Activated CD4-positive, alpha-beta memory T cell treated with anti-CD3 and anti-CD28 coated beads, Interleukin-2, amount 10 ng/mL, durations not matched to agents 7 days and 5 days (primary cell): Measurements from ENCODE around the gene GJC2. TPM values are rescaled to one million over a fixed set of nuclear protein-coding genes. Genes with fewer than 3 reads are reported as not detected.

Experiments used
- CTCF ChIA-PET: fragments of 350-600 bp; sonication (Branson Sonifier 250); formaldehyde crosslinking; loops from one replicate; lab custom pipeline; 2021; ENCODE audit warnings: antibody characterized with exemption, inconsistent platforms; lab: Charles Lee
- POLR2A ChIA-PET: fragments of 350-600 bp; sonication (Branson Sonifier 250); formaldehyde crosslinking; loops from one replicate; lab custom pipeline; 2021; ENCODE audit warnings: antibody characterized with exemption; lab: Charles Lee
- DNase-seq: peaks from one replicate; pipeline ENCODE4 v3.0.0-alpha.2; 2020
- H3K27ac Mint-ChIP-seq: one replicate; pipeline ENCODE4 v1.8.0; 2021; ENCODE audit warnings: mild to moderate bottlenecking, mixed read lengths
- H3K27me3 Mint-ChIP-seq: one replicate; pipeline ENCODE4 v1.8.0; 2021; ENCODE audit warnings: mixed read lengths
- H3K36me3 Mint-ChIP-seq: one replicate; pipeline ENCODE4 v1.8.0; 2021; ENCODE audit warnings: low read depth, mixed read lengths
- H3K4me1 Mint-ChIP-seq: one replicate; pipeline ENCODE4 v1.8.0; 2021; ENCODE audit warnings: mixed read lengths
- H3K4me3 Mint-ChIP-seq: one replicate; pipeline ENCODE4 v1.8.0; 2021; ENCODE audit warnings: mild to moderate bottlenecking, mixed read lengths
- H3K9me3 Mint-ChIP-seq: one replicate; pipeline ENCODE4 v1.8.0; 2021; ENCODE audit warnings: mixed read lengths
- total RNA-seq, 2 experiments: library from RNA; stranded (reverse); gene quantifications; one replicate each; pipeline ENCODE4 v1.2.3, GENCODE V29; 2021

The GJC2 gene
- total RNA-seq, 2 experiments from 2014 or later: 0.38 to 0.55 TPM

DNA sequence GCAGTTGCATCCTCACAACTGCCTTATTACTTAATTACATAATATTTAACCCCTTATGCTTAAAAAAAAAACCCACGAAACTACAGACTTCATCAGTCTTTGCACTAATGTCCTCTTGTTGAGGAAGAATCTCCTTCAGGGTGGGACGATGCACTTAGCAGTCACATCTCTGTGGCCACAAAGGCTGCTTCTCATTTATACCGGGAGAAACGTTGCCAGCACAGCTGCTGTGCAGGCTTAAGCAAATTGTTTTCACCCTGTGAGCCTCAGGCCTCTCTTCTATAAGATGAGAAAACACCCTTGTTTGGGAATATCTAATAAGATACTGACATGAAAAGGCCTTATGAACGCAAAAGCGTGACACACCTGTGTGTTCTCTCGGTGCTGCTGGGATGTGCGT is 55.2 kb downstream of the GJC2 start:
- Mint-ChIP-seq H3K36me3 (no peaks in the 10 kb centered on the region), H3K27me3 (peaks cover 2% of the 10 kb centered on the region), H3K9me3 (peaks cover 5% of the 10 kb centered on the region), H3K27ac (no peak overlapping the region), H3K4me3 (no peak overlapping the region), H3K4me1 (no peaks in the 10 kb centered on the region)
- POLR2A ChIA-PET: no interaction called here
- CTCF ChIA-PET: interaction anchor here (0.8 kb wide), 1 partner anchor 9 kb away, joined by 3 read pairs; no protein-coding TSS in a partner anchor
- no peak for DNase-seq

DNA sequence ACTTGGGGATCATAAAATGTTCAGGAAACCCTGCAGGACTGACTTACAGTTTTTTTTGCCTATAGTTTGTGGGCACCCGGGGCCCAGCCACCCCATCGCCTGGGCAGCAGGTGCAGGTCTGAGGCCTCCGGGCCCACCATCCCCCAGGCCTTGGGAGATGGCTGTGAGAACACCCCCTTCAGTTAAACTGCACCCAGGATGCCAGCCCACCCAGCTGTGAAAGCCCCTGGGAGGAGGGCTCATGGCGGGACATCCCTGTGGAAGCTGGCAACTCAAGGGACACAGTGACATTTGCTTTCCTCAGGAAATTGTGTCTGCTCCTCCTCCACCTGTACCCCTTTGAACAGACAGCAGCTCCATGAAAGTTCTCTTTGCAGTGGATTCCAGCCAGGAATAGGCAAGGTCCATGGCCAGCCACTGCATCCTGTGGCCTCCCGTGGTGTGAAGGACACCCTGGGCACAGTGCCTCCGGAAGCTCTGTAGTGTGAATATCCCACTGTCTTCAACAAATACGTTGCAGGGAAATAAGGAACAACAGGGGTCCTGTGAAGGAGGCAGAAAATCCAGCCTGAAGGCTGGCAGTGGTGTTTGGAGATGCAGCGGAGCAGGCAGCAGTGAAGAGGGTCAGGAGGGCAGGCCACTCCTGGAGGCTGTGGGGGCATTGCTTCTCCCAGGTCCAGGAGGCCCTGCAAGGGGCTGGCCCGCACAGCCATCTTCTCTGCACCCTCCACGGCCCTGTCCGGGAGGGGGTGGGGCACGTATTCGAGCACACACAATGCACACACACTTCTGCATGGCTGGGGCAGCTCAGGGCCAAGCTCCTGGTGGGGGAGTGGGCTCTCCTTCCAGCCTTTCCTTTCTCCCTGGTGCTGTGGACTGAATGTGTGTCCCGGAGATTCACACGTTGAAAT is 56.1 kb downstream of the GJC2 start:
- Mint-ChIP-seq H3K9me3 (peaks cover 3% of the 10 kb centered on the region), H3K36me3 (no peaks in the 10 kb centered on the region), H3K4me3 (no peak overlapping the region), H3K27ac (no peak overlapping the region), H3K4me1 (no peaks in the 10 kb centered on the region), H3K27me3 (peaks cover 2% of the 10 kb centered on the region)
- ChIA-PET CTCF (no interaction called here), POLR2A (no interaction called here)
- DNase-seq: no peak

DNA sequence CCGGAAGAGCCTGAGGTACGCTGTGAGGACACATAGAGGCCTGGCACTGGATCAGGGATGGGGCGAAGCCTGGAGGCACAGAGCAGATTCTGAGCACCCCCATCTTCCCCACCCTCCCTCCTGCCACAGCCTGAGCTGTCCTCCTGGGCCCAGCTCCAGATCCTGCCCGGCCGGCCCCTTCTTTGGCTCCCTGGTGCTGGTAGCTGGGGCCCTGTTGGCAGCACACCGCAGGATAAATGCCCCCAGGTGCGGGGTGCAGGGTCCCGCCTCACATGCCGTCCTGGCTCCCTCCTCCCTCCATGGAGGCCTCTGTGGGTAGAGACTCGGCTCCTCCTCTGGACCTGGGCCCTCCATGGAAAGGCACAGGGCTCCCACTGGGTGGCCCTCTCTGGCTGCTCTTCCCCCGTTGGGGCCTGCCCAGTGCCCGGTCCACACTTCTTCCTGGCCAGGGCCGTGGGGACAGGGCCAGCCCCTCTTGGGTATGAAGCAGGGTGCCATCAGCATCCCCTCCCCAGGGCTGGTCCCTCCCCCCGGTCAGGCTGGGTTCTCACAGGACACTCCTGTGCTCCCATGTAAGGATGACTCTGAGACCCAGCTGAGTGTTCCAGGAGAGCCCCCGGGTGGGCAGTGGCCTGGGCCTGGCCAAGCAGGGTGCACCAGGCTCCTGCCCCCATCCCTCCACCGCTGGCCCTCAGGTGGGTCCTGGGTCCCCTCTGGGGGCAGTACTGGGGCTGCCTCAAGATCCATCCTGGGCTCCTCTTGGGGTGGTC is 57.0 kb downstream of the GJC2 start:
- Mint-ChIP-seq H3K36me3 (no peaks in the 10 kb centered on the region), H3K27me3 (peaks cover 2% of the 10 kb centered on the region), H3K4me1 (peaks cover 3% of the 10 kb centered on the region), H3K27ac (no peak overlapping the region), H3K4me3 (no peak overlapping the region), H3K9me3 (no peaks in the 10 kb centered on the region)
- no peak for DNase-seq
- ChIA-PET CTCF (no interaction called here), POLR2A (interaction anchor here (1.0 kb wide), 1 partner anchor 25 kb away, joined by 4 read pairs; no protein-coding TSS in a partner anchor)

DNA sequence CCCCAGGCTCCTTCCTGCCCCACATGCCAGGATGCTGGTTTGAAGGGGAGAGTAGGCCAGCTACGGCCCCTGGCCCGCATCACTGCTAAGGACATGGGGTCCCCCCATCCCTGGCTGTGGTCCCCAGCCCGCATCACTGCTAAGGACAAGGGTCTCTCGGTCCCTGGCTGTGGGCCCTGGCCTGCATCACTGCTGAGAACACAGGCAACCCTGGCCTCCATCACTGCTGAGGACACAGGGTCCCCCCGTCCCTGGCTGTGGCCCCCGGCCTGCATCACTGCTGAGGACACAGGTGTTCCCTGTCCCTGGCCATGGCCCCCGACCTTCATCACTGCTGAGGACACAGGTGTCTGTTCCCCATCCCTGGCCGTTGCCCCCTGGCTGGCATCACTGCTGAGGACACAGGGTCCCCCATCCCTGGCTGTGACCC is 57.7 kb downstream of the GJC2 start:
- no peak overlapping the region for H3K27ac Mint-ChIP-seq
- POLR2A ChIA-PET: interaction anchor here (1.0 kb wide), 1 partner anchor 26 kb away, joined by 4 read pairs; no protein-coding TSS in a partner anchor

DNA sequence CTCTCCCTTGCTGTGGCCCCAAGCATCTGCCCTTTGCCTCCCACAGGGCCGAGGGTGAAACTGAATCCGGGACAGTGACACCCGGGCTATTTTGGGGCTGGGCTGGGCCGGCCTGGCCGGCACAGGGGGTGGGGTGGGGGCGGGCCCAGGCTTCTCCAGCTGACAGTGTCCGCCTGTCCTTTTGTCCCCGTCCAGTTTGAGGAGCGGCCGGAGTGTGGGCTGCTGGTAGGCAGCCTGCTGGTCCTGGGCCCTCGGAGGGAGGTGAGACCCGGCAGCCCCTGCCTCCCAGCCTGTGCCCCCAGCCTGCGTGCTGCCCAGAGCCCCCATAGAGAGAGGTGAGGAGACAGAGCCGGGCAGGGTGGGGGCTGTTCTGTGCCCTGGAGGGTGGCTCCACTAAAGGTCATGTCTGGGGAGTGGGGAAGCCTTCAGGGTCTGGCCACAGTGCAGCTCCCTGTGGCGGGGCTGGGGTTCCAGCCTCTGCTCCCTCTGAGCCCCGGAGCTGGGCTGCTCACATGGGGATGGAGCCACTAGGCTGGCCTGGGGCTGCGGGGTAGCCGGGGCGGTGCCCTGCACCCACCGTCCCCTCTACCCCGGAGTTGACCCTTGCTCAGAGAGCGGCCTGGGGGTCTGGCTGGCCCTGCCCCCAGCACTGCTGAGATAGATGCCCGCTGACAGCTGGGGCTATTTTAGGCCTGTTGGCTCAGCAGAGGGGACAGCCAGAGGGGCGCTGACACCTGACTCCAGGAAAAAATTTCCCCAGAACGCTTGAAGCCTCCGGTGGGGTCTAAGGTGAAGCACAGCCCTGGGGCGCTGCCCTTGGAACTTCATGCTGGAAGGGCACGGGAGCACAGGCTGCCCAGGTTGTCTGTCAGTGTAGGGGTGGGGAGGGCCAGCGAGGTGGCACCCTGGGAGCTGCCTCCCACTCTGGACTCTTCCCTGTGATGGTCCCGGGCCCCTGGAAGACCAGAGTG is 58.4 kb downstream of the GJC2 start, which contains the start of gene OBSCN:
OBSCN (plus strand) TSS at position 194 of the 971 bp plus-strand sequence. CDS start 3,740 bp downstream, outside the sequence.
- ChIA-PET POLR2A (no interaction called here), CTCF (no interaction called here)
- peaks cover 3% of the 10 kb centered on the region for H3K4me1 Mint-ChIP-seq
- no peak within 1 kb of the TSS for H3K4me3 Mint-ChIP-seq
- no peak within 1 kb of the TSS for H3K27ac Mint-ChIP-seq
- no peaks in the 10 kb centered on the region for H3K9me3 Mint-ChIP-seq
- DNase-seq: no peak
- H3K36me3 Mint-ChIP-seq: no peaks in the 10 kb centered on the region
- peaks cover 2% of the 10 kb centered on the region for H3K27me3 Mint-ChIP-seq

More for the DNA sequence above, 57.7 kb downstream of the GJC2 start:
- peaks cover 2% of the 10 kb centered on the region for H3K27me3 Mint-ChIP-seq
- no peak overlapping the region for H3K4me3 Mint-ChIP-seq
- H3K36me3 Mint-ChIP-seq: no peaks in the 10 kb centered on the region
- peaks cover 3% of the 10 kb centered on the region for H3K4me1 Mint-ChIP-seq
- no peak for DNase-seq
- CTCF ChIA-PET: no interaction called here
- no peaks in the 10 kb centered on the region for H3K9me3 Mint-ChIP-seq

DNA sequence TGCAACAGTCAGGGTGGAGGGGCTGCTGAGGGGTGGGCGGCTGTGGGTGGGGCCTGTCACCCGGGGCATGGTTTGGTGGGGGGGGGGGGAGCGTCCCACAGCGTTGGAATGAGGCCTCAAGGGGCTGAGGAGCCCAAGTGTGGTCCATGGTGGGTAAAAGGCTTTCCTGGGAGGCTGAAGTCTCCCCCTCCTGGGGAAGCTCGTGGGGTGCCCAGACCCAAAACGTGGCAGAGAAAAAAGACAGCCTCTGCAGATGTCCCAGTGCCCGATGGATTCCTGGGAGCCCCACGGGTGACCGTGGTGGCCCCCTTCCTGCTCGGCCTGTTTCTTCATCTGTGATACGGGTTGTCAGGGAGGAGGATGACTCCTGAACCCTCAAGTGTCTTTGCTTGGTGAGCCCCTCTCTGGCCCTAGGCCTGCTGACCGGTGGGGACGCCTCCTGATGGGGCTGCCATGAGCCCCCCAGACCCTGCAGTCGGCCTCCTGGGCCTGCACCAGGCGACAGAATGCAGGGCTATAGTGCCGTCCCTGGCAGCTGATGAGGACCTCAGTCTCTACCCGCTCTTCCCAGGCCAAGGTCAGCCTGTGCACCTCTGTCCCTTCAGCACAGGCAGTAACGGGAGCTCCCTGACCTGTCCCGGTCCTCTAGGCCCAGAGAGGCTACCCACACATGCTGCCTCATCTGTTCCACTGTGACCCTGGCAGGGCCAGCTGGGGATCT is 59.3 kb downstream of the GJC2 start:
- H3K4me1 Mint-ChIP-seq: peaks cover 6% of the 10 kb centered on the region
- no peak overlapping the region for H3K27ac Mint-ChIP-seq
- POLR2A ChIA-PET: no interaction called here
- H3K4me3 Mint-ChIP-seq: no peak overlapping the region
- H3K9me3 Mint-ChIP-seq: no peaks in the 10 kb centered on the region
- DNase-seq: no peak
- CTCF ChIA-PET: no interaction called here
- H3K27me3 Mint-ChIP-seq: peaks cover 2% of the 10 kb centered on the region
- no peaks in the 10 kb centered on the region for H3K36me3 Mint-ChIP-seq

Other genes starting within 250 kb of the GJC2 start
- gene WNT9A, start 202.0 kb upstream of the GJC2 start, total RNA-seq: 1 to 10 TPM; 1.5 to 2.0 TPM
- gene WNT3A, start 142.9 kb upstream of the GJC2 start, total RNA-seq: not detected
- 100 to 1,000 TPM; 368 to 376 TPM for gene ARF1, start 67.2 kb upstream of the GJC2 start, total RNA-seq
- 10 to 100 TPM; 17.8 to 18.9 TPM for gene C1orf35, start 46.6 kb upstream of the GJC2 start, total RNA-seq
- 10 to 100 TPM; 43.1 to 43.9 TPM for gene MRPL55, start 40.6 kb upstream of the GJC2 start, total RNA-seq
- gene GUK1, start 9.7 kb upstream of the GJC2 start, total RNA-seq: 100 to 1,000 TPM; 280 to 284 TPM
- gene IBA57, start 15.9 kb downstream of the GJC2 start, total RNA-seq: 1 to 10 TPM; 4.5 to 5.2 TPM
- 1 to 10 TPM; 6.6 to 8.0 TPM for gene OBSCN, start 58.1 kb downstream of the GJC2 start, total RNA-seq